ENCODE data around the gene SLC12A7.

GRCh38 chr5:1017691-1018455 lies 94.0 kb downstream of the SLC12A7 start:
- no peak for TF ChIP-seq ZNF532 (CRISPR knock-in tag; IDR thresholded peaks at IDR 0.05; ENCODE audit: borderline replicate concordance)
- TF ChIP-seq, protein P1, sequence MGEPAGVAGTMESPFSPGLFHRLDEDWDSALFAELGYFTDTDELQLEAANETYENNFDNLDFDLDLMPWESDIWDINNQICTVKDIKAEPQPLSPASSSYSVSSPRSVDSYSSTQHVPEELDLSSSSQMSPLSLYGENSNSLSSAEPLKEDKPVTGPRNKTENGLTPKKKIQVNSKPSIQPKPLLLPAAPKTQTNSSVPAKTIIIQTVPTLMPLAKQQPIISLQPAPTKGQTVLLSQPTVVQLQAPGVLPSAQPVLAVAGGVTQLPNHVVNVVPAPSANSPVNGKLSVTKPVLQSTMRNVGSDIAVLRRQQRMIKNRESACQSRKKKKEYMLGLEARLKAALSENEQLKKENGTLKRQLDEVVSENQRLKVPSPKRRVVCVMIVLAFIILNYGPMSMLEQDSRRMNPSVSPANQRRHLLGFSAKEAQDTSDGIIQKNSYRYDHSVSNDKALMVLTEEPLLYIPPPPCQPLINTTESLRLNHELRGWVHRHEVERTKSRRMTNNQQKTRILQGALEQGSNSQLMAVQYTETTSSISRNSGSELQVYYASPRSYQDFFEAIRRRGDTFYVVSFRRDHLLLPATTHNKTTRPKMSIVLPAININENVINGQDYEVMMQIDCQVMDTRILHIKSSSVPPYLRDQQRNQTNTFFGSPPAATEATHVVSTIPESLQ (CRISPR knock-in tag; IDR thresholded peaks at IDR 0.05) = no peak
- no peak for TF ChIP-seq ZNF416 (CRISPR knock-in tag; IDR thresholded peaks at IDR 0.05)
- TF ChIP-seq NFE2L1 (CRISPR knock-in tag; IDR thresholded peaks at IDR 0.05) = no peak
- TF ChIP-seq, protein P2, sequence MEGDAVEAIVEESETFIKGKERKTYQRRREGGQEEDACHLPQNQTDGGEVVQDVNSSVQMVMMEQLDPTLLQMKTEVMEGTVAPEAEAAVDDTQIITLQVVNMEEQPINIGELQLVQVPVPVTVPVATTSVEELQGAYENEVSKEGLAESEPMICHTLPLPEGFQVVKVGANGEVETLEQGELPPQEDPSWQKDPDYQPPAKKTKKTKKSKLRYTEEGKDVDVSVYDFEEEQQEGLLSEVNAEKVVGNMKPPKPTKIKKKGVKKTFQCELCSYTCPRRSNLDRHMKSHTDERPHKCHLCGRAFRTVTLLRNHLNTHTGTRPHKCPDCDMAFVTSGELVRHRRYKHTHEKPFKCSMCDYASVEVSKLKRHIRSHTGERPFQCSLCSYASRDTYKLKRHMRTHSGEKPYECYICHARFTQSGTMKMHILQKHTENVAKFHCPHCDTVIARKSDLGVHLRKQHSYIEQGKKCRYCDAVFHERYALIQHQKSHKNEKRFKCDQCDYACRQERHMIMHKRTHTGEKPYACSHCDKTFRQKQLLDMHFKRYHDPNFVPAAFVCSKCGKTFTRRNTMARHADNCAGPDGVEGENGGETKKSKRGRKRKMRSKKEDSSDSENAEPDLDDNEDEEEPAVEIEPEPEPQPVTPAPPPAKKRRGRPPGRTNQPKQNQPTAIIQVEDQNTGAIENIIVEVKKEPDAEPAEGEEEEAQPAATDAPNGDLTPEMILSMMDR (IDR thresholded peaks at IDR 0.05) = no peak
- TF ChIP-seq, protein P3, sequence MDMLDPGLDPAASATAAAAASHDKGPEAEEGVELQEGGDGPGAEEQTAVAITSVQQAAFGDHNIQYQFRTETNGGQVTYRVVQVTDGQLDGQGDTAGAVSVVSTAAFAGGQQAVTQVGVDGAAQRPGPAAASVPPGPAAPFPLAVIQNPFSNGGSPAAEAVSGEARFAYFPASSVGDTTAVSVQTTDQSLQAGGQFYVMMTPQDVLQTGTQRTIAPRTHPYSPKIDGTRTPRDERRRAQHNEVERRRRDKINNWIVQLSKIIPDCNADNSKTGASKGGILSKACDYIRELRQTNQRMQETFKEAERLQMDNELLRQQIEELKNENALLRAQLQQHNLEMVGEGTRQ (CRISPR knock-in tag; IDR thresholded peaks at IDR 0.05) = no peak
- TF ChIP-seq MYBL2 (CRISPR knock-in tag; IDR thresholded peaks at IDR 0.05) = no peak
- no peak for TF ChIP-seq JUN (CRISPR knock-in tag; IDR thresholded peaks at IDR 0.05)
- no peak for TF ChIP-seq CBFB (CRISPR knock-in tag; IDR thresholded peaks at IDR 0.05; ENCODE audit: low read depth)
- TF ChIP-seq OVOL2 (CRISPR knock-in tag; IDR thresholded peaks at IDR 0.05; ENCODE audit: borderline replicate concordance) = no peak
- TF ChIP-seq KAT7 (CRISPR knock-in tag; IDR thresholded peaks at IDR 0.05; ENCODE audit: borderline replicate concordance) = no peak
- no peak for TF ChIP-seq EMX1 (CRISPR knock-in tag; IDR thresholded peaks at IDR 0.05)
- TF ChIP-seq NFYB (CRISPR knock-in tag; conservative IDR thresholded peaks at IDR 0.05; ENCODE audit: low read depth) = no peak
